ENCODE measurements around the gene ARHGEF12.

ARHGEF12 gene

DNA sequence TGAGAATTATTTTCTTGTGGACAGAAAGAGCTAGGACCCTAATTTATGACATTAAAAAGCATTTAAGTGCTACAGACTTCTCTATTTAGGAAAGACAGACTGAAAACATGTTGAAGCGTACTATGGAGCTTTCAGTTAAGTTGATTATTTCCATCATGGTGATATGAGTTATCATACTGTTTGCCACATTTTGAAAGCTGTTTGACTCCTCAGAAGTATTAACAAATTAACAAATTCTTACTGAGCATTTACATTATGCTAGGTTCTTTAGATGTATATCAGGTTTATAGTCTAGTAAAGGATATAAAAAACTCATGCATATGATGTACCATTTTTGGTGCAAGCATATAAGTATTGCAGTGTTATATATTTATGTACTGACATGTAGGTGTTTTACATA is 50.1 kb downstream of the ARHGEF12 start:
- no peak for DNase-seq (ENCODE audit: low spot score)

- no peak for DNase-seq (ENCODE audit: low spot score)
Measured at GRCh38 chr11:120386774-120387371, 50.7 kb downstream of the ARHGEF12 start.

GRCh38 chr11:120388261-120388660 is 52.0 kb downstream of the ARHGEF12 start:
- DNase-seq (ENCODE audit: low spot score) = no peak

GRCh38 chr11:120389693-120390584 is 53.7 kb downstream of the ARHGEF12 start:
- no peak for DNase-seq (ENCODE audit: low spot score)

DNA sequence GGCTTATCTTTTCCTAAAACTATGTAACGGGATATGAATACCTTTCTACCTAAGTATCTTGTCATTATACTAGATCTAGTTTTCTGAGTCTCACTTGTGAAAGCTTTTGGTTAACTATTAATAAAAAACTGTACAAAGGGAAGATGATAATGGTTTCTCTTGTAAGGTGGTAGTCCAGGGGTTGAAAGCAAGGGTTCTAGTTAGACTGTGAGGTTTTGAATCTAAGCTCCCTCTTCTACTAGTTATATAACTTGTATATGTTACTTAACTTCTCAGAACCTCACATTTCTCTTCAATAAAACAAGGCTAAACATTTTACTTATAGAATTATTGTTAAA is 54.3 kb downstream of the ARHGEF12 start:
- DNase-seq (ENCODE audit: low spot score) = no peak

GRCh38 chr11:120391292-120391691 is 55.1 kb downstream of the ARHGEF12 start:
- DNase-seq (ENCODE audit: low spot score) = no peak

GRCh38 chr11:120391854-120392253 is 55.6 kb downstream of the ARHGEF12 start:
- DNase-seq (ENCODE audit: low spot score) = no peak

- no peak for DNase-seq (ENCODE audit: low spot score)
Measured at GRCh38 chr11:120392314-120392713, 56.1 kb downstream of the ARHGEF12 start.

GRCh38 chr11:120392793-120393192 is 56.6 kb downstream of the ARHGEF12 start:
- DNase-seq (ENCODE audit: low spot score) = no peak

- DNase-seq (ENCODE audit: low spot score) = no peak
Measured at GRCh38 chr11:120394119-120394518, 57.9 kb downstream of the ARHGEF12 start.

GRCh38 chr11:120395778-120396177 is 59.6 kb downstream of the ARHGEF12 start:
- DNase-seq (ENCODE audit: low spot score) = no peak

- no peak for DNase-seq (ENCODE audit: low spot score)
Measured at GRCh38 chr11:120398132-120398531, 61.9 kb downstream of the ARHGEF12 start.

GRCh38 chr11:120399307-120399706 is 63.1 kb downstream of the ARHGEF12 start:
- no peak for DNase-seq (ENCODE audit: low spot score)

DNA sequence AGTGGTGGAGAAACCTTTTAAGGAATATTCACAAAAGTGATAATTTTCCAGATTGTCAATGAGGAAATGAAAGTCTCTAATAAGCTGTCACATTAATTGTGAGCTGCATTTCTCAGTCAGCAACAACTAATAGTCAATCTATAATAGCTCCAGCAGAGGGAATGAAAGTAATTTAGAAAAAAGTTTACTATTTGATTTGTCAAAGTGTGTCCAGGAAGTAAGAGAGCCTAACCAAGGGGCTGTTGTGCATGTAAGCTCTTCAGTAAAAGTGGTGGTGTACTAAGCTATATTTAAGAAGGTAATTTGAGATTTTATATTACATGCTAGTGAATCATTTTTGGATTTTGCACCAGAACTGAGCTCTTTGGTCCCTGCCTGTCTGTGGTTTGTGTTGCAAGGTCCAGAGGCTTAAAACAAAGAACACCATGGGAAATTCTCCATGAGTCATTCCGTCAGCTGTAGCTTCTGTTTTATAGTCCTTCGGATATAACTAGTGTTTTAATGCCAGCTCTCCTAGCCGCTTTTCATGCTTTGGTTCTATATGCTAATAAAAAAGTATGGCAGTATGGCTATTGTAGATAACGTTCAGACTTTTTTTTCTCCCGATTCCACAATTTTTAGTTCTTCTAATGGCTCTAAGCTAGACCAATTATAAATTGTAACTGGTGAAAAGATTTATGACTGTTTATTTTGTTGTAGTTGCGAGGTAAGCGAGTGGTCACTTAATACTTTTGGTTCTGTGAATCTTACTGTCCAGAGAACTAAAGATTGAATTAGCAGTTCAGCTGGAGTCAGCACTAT is 64.6 kb downstream of the ARHGEF12 start:
- DNase-seq (ENCODE audit: low spot score) = peak; percentile 70

DNA sequence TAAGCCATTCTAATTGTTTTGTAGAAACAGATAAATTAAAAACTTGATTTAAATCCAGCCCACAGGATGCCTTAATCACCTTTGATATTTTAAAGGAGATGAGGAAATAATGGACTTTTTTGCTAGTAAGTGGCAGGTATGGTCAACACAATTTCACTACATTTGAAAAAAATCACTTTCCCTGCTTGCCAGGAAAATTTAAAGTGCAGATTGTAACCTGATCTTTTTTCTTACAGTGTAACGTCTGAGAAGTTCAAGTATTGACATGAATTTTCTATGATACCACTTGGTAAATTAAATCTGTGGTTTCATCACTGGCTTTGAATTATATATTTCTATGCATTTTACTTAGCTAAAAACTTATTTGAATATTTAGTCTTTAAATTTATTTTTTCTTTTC is 65.3 kb downstream of the ARHGEF12 start:
- no peak for DNase-seq (ENCODE audit: low spot score)

- no peak for DNase-seq (ENCODE audit: low spot score)
Measured at GRCh38 chr11:120403966-120404365, 67.8 kb downstream of the ARHGEF12 start.

- DNase-seq (ENCODE audit: low spot score) = no peak
Measured at GRCh38 chr11:120404495-120404894, 68.3 kb downstream of the ARHGEF12 start.

DNA sequence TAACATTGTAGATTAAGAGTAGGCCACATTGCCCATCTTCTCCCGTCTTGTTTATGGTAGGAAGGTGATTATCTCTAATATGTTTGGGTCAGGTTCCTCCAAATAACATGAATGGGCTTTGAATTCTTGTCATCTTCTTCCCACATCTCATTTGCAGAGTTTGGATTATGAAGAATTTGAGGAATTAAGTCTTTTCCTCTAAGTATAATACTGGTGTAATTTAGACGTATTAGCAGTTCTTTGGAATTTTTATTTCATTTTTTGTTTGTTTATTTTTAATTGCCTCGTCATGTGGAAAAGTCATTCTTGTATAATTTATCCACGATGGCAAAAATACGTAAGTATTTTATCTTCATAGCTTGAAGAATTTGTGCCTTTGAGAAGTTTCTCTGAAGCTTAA is 73.4 kb downstream of the ARHGEF12 start:
- no peak for DNase-seq (ENCODE audit: low spot score)

- no peak for DNase-seq (ENCODE audit: low spot score)
Measured at GRCh38 chr11:120410622-120411380, 74.6 kb downstream of the ARHGEF12 start.

DNA sequence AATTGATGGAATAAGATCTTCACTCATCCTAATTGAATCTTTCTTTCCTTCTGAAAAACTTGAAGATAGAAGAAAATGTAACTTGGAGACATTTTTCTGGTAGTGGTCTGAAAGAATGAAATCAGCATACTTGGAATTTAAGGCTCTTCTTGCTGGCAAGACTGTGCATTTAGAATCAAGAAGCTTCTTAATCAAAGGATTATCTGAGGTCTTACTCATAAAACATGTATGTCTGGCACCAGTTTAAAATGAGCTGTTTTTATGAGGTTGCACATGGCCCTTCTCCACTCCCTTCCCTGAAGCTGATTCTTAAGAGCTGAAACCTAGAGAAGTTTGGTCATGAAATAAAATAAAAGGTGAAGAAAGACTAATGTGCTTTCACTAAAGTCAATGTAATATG is 77.3 kb downstream of the ARHGEF12 start:
- peak; percentile 5 for DNase-seq (ENCODE audit: low spot score)

DNA sequence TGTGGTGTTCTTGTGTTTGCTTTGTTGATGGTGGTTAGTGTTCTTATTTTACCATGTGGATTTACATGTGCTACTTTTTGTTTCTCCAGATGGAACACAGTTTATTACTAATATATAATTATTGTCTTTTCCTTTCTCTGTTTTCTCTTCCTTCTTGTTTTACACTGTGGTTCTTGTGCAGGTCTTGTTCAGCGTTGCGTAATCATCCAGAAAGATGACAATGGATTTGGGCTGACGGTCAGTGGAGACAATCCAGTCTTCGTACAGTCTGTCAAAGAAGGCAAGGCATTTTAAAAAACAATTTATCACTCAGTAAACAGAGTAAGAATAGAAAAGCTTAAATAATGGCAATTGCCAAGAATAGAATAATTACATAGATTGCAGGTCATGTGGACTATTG is 84.4 kb downstream of the ARHGEF12 start:
- DNase-seq (ENCODE audit: low spot score) = no peak
